Neural cell (in vitro differentiated cells): ENCODE measurements around the gene COX15.

Experiments
- EP300 ChIP-seq: fragments of 450-650 bp; conservative IDR thresholded peaks from 2 replicates; pipeline ENCODE4 v1.6.1; 2014; ENCODE audit warnings: antibody characterized with exemption, mild to moderate bottlenecking, moderate library complexity; ENCODE audit not compliant: poor library complexity, severe bottlenecking
- POLR2AphosphoS5 ChIP-seq: IDR thresholded peaks from 2 replicates; pipeline ENCODE4 v1.6.1; 2012
- TF ChIP-seq, protein P1 (sequence below): fragments of 450-650 bp; IDR thresholded peaks from 2 replicates; pipeline ENCODE4 v1.5.1; 2014; ENCODE audit warnings: antibody characterized with exemption, mild to moderate bottlenecking, moderate library complexity; ENCODE audit not compliant: poor library complexity, severe bottlenecking

DNA sequence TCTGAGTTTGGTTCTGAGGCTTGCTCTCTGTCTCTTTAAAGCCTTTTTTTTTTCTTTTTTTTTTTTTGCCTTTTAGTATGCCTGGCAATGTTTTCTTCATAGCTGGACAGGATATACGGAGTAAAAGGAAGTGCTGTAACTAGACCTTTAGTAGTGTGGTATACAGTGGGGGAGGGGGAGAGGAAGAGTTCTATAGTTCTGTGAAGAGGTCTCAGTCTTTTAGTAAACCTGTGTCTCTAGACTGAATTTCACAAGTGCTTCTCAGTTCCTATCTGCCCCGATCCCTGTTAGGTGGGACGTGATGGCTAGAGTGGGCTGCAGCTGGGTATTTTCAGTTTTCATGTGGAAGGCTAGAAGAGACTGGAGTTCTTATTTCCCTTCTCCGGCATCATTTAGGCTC is 47.4 kb upstream of the COX15 start:
- TF ChIP-seq POLR2AphosphoS5 (no peak), EP300 (no peak)
- TF ChIP-seq, protein P1, sequence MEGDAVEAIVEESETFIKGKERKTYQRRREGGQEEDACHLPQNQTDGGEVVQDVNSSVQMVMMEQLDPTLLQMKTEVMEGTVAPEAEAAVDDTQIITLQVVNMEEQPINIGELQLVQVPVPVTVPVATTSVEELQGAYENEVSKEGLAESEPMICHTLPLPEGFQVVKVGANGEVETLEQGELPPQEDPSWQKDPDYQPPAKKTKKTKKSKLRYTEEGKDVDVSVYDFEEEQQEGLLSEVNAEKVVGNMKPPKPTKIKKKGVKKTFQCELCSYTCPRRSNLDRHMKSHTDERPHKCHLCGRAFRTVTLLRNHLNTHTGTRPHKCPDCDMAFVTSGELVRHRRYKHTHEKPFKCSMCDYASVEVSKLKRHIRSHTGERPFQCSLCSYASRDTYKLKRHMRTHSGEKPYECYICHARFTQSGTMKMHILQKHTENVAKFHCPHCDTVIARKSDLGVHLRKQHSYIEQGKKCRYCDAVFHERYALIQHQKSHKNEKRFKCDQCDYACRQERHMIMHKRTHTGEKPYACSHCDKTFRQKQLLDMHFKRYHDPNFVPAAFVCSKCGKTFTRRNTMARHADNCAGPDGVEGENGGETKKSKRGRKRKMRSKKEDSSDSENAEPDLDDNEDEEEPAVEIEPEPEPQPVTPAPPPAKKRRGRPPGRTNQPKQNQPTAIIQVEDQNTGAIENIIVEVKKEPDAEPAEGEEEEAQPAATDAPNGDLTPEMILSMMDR, result no peak
